Effector memory CD4-positive, alpha-beta T cell (primary cell): ENCODE data around the gene TMPRSS11E.
"Not testable (repeated sequence)": the region's sequence is repeated elsewhere in the genome, so short reads cannot be mapped to it uniquely, and the experiment has no call there.

ENCODE experiments used
- DNase-seq, 3 donors: peaks; one replicate each; pipeline ENCODE4 v3.0.0-alpha.2; 2020
- H3K27ac ChIP-seq: 2 replicates; pipeline ENCODE4 v1.7.0; 2013; ENCODE audit warnings: mild to moderate bottlenecking, low read length, moderate library complexity; ENCODE audit not compliant: insufficient read depth, poor library complexity, severe bottlenecking
- H3K27me3 ChIP-seq: replicated peaks from 2 replicates; pipeline ENCODE4 v1.7.0; 2013; ENCODE audit warnings: mild to moderate bottlenecking, low read length; ENCODE audit not compliant: insufficient read depth, control insufficient read depth, poor library complexity, severe bottlenecking
- H3K36me3 ChIP-seq: 2 replicates; pipeline ENCODE4 v1.7.0; 2013; ENCODE audit warnings: mild to moderate bottlenecking, low read length, moderate library complexity; ENCODE audit not compliant: control insufficient read depth, insufficient read depth
- H3K4me1 ChIP-seq: 2 replicates; pipeline ENCODE4 v1.7.0; 2013; ENCODE audit warnings: low read length, mild to moderate bottlenecking; ENCODE audit not compliant: control insufficient read depth, insufficient read depth, poor library complexity, severe bottlenecking
- H3K4me3 ChIP-seq: 2 replicates; pipeline ENCODE4 v1.7.0; 2013; ENCODE audit warnings: low read length, low read depth, mild to moderate bottlenecking; ENCODE audit not compliant: insufficient read depth, poor library complexity, severe bottlenecking
- H3K9me3 ChIP-seq: 2 replicates; pipeline ENCODE4 v1.7.0; 2013; ENCODE audit warnings: mild to moderate bottlenecking, low read length, moderate library complexity; ENCODE audit not compliant: control insufficient read depth

Gene TMPRSS11E

GRCh38 chr4:68535974-68536373 lies 88.7 kb downstream of the TMPRSS11E start:
- H3K4me3 ChIP-seq, result no peak overlapping the region
- no peak overlapping the region for H3K27ac ChIP-seq
- no peaks in the 10 kb centered on the region for H3K27me3 ChIP-seq
- H3K4me1 ChIP-seq, result no peaks in the 10 kb centered on the region
- H3K9me3 ChIP-seq, result no peaks in the 10 kb centered on the region
- no peaks in the 10 kb centered on the region for H3K36me3 ChIP-seq
- no peak for DNase-seq

GRCh38 chr4:68536375-68536774 lies 89.1 kb downstream of the TMPRSS11E start:
- Histone ChIP-seq H3K36me3 (no peaks in the 10 kb centered on the region), H3K4me3 (no peak overlapping the region), H3K27ac (no peak overlapping the region), H3K9me3 (no peaks in the 10 kb centered on the region), H3K4me1 (no peaks in the 10 kb centered on the region), H3K27me3 (no peaks in the 10 kb centered on the region)
- DNase-seq, result no peak

GRCh38 chr4:68542742-68543141 lies 95.5 kb downstream of the TMPRSS11E start:
- H3K27ac ChIP-seq, H3K4me3 ChIP-seq, H3K27me3 ChIP-seq, H3K36me3 ChIP-seq, DNase-seq, H3K9me3 ChIP-seq, H3K4me1 ChIP-seq: not testable (repeated sequence)
